AG20443 (cell line): ENCODE measurements around the gene SLC1A2.
A peak's percentile ranks its signal among the peaks of the same experiment; 100 is the strongest.

Source experiments
- DNase-seq: peaks from one replicate; pipeline ENCODE4 v3.0.0; 2012; ENCODE audit warnings: low spot score, mixed read lengths

The SLC1A2 gene

GRCh38 chr11:35419184-35419829 is at the start of gene SLC1A2:
SLC1A2 (minus strand) TSS chr11:35419558; CDS start chr11:35418966, 592 bp downstream.
- peak; percentile 62 for DNase-seq

- DNase-seq, result no peak
Observed at GRCh38 chr11:35466058-35466457, 46.7 kb upstream of the SLC1A2 start.

GRCh38 chr11:35464308-35464707 is 45.0 kb upstream of the SLC1A2 start:
- no peak for DNase-seq

DNA sequence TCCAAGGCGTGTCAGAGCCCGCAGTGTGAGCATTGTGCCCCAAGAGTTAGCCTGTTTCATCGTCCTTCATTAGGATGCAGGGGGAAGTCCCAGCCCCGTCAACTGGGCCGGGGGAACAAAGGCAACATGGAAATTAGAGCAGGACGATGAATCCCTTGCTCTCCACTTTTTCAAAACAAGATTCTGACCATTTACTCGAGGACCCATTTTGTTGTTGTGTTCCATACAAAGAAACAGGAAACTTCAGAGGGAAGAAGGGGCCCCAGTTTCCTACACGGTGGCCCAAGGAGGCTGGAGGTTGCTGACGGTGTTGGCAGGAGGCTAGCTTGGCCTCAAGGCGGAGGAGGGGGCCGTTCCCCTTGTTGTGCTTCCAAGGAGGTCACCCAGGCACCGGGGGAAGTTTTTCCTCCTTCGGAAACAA is 44.0 kb upstream of the SLC1A2 start:
- DNase-seq, result no peak

DNA sequence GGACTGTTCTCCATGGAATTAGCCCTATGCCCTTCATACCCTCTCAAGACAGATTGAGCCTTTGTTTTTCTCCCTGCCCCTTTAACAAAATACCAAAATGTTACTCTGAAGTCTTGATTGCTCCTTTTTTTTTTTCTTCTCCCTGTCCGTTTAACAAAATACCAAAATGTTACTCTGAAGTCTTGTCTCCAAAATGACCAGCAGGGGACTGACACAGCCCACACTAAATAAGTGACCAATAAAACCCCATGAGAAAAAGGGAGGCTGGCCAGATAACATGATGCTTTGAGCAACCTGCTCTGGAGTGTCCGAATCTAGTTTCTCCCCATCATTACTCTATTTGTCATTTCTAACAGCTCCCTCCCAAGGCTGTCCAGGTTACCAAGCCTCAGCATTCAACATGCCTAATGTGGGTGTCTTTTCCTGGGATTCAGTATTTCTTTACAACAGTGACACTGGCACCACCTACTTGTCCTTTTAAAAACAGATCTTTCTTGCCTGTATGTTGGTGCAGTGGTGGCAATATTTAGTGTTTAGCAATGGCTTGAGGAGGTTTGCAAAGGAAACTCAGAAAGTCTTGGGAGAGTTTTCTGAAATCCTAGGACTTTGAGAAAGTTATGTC is 42.7 kb upstream of the SLC1A2 start:
- DNase-seq, result no peak

DNA sequence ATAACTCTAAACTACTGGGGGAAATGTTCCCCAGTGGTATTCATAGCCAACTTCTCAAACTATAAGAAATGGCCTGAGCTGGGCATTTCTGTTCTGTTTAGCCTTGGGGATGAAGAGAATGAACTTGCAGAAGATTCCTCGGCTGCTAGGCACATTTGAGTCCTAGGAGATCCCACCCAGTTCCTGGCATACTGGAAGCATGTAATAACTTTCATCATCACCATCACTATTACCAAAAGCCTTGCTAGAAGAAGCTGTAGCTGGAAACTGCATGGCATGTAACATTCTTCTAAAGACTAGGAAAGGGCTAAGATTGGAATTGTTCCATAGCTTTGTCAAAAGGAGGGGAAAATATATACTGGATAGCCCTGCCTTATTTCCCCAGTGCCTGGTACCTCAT is 40.1 kb upstream of the SLC1A2 start:
- DNase-seq, result no peak

GRCh38 chr11:35458846-35459245 is 39.5 kb upstream of the SLC1A2 start:
- peak; percentile 46 for DNase-seq

GRCh38 chr11:35454362-35454761 is 35.0 kb upstream of the SLC1A2 start:
- no peak for DNase-seq

- DNase-seq, result no peak
Observed at GRCh38 chr11:35436581-35437250, 17.4 kb upstream of the SLC1A2 start.

- DNase-seq, result no peak
Observed at GRCh38 chr11:35433588-35433987, 14.2 kb upstream of the SLC1A2 start.

DNA sequence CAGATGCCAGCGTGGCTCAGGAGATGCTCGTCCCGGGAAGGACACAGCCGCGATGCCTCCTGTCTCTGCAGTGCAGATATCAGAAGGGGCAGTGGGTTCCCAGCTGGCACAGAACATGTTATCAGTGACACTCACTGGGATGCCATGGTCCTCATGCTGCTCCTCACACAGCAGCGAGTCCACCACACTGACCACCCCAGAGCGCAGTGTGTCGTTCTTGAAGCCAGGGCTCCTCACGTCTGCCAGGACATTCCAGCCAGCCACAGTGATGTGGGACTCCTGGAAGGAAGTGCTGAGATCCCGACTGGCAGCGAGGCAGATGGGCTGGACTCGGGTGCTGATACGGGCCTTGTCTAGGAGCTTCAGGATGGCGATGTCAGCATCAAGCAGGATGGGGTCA is 13.1 kb upstream of the SLC1A2 start:
- no peak for DNase-seq

- peak; percentile 76 for DNase-seq
Observed at GRCh38 chr11:35427071-35427470, 7.7 kb upstream of the SLC1A2 start.

- no peak for DNase-seq
Observed at GRCh38 chr11:35426351-35426750, 7.0 kb upstream of the SLC1A2 start.

GRCh38 chr11:35425603-35426212 is 6.3 kb upstream of the SLC1A2 start:
- DNase-seq, result no peak

- DNase-seq, result peak; percentile 76
Observed at GRCh38 chr11:35424157-35424940, 5.0 kb upstream of the SLC1A2 start.

DNA sequence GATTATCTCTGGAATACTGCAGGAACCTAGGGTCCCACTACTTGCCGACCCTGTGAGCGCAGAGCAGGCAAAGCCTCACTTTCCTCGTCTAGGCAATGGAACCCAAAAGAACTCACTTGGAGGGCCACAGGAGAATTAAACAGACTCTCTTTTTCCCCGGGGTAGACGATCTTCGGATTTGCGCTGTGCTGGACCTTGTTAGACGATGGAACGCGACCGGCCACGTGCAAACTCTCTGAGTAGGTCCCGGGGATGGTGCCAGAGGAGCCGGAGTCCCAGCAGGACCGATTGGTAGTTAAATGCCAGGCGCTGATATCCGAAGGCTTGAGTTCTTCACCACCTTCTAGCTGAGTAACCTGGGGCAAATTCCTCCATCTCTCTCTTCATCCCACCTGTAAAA is 1.0 kb upstream of the SLC1A2 start:
- no peak for DNase-seq

DNA sequence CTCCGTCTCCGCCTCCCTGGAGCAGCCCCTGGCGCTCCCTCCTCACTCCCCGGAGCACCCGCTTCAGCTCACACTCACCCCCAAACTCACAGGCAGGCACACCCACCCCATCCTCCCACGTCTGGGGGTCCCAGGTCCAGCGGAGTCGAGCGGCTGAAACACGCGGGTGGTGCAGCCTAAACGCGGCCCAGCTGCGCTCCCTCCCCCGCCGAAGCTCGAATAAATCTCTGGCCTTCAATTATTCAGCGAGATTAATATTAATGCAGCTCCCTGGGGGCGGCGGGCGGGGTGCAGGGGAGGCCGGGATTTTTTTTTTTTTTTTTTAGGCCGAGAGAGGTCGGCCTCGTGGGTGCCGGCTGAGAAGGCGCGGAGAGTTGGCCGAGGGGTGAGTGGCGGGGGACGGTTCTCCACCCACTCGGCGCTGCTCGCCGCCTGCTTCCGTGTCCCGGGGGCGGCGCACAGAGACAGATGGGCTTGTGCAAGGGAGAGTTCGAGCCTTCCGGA is 524 bp upstream of the SLC1A2 start:
- peak; percentile 17 for DNase-seq

DNA sequence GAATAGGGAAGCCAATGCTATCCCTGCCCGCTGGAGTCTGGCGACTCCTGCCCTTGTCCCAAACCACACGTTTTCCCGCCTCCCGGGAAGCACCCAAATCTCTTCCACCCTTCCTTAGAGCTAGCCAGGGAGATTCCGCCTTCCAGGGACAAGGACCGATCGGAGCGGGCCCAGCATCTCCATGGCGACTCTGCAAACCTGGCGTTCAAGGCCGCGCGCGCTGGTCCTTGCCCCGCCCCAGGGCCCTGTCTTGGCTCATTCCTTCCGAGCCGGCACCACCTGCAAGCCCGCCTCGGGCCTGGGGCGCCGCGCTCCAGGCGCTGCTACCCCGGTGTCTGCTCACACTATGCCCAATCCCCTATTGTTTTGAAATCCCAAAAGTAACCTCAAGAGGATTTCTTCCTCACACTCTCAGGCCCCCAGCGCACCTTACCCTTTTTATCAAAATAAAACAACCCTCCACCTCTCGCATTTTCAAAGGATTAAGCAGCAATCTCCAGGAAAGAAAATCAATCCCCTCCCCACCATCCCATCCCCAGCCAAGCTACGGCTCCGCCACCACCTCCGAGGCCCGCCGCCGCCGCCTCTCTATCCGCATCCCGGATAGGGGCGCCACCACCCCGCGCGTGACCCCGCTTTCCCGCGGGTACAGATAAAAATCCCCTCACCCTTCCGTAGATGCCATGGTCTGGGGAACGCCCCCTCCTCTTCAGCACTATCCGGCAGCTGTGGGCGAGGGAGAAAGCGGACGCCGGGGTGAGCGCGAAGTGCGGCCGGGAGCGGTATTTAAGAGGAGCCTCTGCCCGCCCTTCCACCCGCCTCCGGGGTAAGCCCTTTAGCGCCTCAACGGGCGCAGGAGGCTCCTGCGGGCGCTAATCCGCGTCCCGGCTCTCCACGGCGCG is 825 bp downstream of the SLC1A2 start:
- DNase-seq, result peak; percentile 63

GRCh38 chr11:35415487-35415886 is 3.9 kb downstream of the SLC1A2 start:
- DNase-seq, result no peak

DNA sequence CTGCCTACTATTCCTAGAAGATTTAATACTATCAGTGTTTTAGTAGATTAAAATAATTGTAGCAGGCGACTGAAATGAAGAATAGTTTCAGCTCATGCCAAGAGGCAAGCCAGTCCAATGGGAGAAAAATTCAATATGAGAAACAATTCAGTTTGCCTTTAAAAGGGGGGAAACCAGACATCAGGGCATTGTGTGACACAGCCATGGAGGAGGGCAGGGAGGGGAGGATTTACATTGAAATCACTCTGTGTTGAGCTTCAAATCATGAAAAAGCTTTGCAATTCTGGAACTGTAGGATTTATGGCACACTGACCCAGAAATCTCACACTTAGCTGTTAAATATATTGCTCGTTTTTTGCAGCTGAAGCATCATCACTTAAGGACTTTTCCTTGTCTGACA is 4.6 kb downstream of the SLC1A2 start:
- no peak for DNase-seq

GRCh38 chr11:35414311-35414710 is 5.0 kb downstream of the SLC1A2 start:
- DNase-seq, result no peak
